Right hindlimb (tissue), 1 donor: Measurements from ENCODE around the gene ANXA6.
A peak's percentile ranks its signal among the peaks of the same experiment; 100 is the strongest.
"Not testable (repeated sequence)": the region's sequence is repeated elsewhere in the genome, so short reads cannot be mapped to it uniquely, and the experiment has no call there.

Experiments used
- DNase-seq: peaks from one replicate; pipeline ENCODE4 v3.0.0-alpha.2; 2018

The ANXA6 gene

DNA sequence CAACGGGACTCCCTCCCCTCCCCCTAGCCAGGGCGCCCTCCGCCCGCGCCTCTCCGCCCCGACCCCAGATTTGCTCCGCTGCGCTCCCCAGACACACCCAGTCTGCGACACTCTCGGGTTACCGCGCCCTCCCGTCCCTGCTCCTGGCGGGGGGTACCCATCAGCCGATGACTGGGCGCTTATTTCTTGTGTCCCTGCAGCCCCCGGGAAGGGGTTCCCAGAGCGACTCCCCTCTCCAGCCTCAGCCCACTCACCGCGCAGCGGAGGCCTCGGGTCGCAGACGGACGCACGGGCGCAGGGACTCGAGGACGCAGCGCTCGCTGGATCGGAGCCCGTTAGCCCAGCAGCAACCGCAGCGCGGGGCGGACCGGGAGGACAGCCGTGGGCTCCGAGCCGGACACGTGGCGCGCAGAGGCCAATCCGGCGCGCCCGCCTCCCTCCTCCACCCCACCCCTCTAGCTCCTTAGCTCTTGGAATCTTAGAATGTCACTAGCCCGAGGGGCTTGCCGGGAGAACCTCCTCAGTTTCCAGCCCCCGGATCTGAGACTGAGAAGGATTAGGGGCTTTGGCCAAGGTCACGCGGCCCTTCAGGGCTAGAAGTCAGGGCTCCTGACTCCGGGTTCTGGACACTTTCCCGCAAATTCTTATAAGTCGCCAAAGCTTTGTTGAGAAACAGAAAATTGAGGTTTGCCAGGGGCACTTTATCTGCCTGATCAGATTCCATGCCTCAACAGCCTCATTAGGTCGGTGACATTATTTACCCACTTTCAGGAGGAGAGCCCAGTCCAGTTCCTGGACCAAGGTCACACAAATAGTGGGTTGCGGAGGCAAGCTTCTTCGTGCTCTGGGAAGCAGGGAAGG is at the start of gene ANXA6:
ANXA6 (minus strand) TSS at position 354 of the 861 bp plus-strand sequence. CDS start 9,878 bp downstream, outside the sequence.
- peak; percentile 91 for DNase-seq

- no peak for DNase-seq
Measured at GRCh38 chr5:151205411-151205810, 47.8 kb upstream of the ANXA6 start.

- no peak for DNase-seq
Measured at GRCh38 chr5:151204051-151204450, 46.5 kb upstream of the ANXA6 start.

DNA sequence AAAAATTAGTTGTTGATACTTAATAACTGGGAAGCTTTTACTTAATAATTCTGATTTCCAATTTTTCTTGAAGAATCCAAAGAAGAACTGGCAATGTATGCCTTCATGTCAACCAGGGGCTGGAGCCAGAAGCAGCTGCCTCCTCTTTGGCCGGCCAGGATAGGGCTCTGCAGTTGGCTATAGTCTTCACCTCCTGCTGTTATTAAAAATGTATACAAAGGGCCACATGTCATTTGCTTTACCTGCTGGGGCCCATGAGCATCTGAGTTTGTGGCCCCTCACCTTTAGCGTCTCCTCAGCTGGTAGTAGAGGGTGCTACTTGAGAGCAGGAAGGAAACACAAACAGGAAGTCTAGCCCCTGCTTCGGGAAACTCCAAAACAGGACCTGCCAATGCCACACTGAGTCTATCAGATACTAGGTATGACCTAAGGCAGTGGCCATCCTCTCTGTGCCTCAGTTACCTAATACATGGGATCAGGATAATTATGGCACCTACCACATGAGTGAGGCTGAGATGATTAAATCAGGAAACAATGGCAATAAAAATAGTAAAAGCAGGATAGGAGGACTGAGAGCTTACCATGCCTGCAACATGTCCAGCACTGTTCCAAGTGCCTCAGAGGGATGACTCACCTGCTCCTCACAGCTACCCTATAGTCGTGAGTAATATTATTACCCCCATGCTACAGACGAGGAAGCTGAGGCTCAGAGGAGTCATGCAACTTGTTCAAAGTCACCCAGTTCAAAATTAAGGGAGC is 45.0 kb upstream of the ANXA6 start:
- no peak for DNase-seq

DNA sequence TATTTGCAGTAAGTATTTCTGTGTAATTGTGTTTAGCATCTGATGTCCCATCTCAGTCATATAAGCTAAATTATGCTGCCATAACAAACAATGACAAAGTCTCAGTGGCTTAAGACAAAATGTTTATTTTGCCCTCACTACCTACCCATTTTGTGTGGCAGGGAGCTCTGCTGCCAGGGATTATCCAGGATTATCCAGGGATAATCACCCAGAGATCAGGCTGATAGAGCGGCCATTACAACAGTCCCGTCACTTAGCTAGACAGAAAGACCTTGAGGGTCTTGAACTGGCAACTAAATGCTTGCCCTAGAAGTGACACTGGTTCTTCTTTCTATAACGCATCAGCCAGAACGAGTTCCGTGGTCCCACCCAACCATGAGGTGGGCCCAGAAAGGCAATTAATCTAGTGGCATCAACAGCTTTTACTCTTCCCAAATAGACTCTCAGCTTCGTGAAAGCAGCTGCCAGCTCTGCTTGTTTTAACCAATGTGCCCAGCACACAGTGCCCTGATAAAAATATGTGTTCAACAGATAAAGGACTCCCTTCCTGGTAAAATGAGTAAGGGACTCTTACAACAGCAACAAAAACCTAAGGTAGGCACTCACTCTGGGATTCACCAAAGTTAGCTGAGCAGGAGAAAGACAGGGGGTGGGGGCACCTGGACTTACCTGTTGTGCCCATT is 43.5 kb upstream of the ANXA6 start:
- no peak for DNase-seq

GRCh38 chr5:151199581-151200185 is 42.1 kb upstream of the ANXA6 start:
- DNase-seq = no peak

DNA sequence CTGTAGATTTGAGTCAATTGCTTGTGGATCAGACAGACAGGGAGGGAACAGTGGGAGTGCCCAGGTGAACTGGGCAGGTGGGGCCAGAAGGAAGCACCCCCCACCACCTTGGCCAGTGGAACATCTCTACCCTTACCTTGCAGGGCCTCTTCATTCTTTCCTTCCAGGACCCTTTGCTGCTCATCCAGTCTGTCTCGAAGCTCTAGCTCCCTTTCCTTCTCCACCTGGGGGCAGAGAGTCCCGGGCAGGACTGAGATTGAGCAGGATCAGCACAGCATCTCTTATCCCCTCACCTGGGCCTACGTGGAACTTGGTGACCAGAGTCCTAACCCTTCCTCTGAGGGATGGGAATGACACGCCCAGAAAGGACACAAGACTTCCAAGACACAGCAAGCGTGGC is 41.3 kb upstream of the ANXA6 start:
- no peak for DNase-seq

DNA sequence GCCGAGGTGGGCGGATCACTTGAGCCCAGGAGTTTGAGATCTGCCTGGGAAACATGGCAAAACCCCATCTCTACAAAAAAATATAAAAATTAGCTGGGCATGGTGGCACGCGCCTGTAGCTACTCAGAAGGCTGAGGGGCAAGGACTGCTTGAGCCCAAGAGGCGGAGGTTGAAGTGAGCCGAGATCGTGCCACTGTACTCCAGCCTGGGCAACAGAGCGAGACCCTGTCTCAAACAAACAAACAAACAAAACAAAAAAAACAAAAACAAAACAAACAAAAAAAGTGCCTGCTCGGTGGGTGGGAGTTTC is 39.7 kb upstream of the ANXA6 start:
- DNase-seq = not testable (repeated sequence)

DNA sequence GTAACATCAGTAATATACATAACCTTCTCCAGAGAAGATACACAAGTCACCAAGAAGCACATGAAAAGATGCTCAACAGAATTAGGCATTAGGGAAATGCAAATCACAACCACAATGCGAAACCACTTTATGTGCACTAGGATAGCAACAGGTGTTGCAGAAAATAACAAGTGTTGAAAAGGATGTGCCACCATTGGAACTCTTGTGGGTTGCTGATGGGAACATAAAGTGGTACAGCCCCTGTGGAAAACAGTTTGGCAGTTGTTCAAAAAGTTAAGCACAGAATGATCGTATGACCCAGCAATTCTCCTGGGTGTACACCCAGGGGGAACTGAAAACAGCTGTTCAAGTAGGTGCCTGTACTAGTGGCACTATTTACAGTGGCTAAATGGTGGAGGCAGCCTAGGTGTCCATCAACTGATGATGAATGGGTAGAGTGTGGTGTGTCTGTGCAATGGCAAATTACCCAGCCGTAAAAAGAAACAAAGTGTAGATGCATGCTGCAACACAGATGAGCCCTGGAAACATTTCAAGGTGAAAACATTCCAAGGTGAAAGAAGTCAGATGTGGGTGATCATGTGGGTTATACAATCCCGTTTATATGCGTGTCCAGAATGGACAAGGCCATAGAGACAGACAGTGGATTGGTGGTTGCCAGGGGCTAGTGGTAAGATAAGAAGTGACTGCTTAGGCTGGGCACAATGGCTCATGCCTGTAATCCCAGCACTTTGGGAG is 39.1 kb upstream of the ANXA6 start:
- no peak for DNase-seq

DNA sequence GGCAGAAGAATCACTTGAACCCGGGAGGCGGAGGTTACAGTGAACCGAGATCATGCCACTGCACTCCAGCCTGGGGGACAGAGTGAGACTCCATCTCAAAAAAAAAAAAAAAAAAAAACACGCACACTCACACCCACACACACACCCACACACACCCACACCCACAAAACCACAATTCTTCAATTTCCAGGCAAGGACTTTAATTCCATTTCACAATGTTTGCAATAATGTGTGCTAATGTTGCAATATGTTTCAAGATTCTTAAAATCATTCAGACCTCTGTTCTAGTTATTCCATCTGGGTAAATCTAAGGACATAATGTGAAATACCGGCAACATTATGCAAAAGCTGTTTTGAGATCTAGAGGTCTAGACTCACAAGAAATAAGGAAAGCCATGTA is 38.0 kb upstream of the ANXA6 start:
- DNase-seq = no peak

DNA sequence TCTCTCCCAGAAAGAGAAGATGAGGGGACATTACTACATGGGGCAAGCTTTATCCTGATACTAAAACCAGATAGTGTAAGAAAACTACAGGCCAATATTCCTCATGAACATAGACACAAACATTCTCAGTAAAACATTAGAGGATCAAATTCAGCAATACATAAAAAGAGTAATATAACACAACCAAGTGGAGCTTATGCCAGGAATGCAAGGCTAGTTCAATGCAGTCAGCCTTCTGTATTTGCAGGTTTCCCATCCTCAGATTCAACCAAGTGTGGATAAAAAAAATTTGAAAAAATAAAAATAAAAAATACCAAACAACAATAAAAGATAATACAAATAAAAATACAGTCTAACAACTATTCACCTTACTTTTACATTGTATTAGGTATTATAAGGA is 35.0 kb upstream of the ANXA6 start:
- no peak for DNase-seq

DNA sequence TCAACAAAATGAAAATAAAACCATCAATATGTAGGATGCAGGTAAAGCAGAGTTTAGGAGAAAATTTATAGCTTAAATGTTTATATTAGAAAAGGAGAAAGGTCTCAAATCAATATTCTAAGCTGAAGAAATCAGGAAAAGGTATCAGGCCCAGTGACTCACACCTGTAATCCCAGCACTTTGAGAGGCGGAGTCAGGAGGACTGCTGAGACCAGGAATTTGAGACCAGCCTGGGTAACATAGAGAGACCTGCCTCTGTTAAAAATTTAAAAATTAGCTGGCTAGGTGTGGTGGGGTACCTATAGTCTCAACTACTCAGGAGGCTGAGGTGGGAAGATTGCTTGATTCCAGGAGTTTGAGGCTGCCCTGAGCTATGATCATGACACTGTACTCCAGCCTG is 34.1 kb upstream of the ANXA6 start:
- no peak for DNase-seq

- DNase-seq = no peak
Measured at GRCh38 chr5:151189151-151189550, 31.6 kb upstream of the ANXA6 start.

DNA sequence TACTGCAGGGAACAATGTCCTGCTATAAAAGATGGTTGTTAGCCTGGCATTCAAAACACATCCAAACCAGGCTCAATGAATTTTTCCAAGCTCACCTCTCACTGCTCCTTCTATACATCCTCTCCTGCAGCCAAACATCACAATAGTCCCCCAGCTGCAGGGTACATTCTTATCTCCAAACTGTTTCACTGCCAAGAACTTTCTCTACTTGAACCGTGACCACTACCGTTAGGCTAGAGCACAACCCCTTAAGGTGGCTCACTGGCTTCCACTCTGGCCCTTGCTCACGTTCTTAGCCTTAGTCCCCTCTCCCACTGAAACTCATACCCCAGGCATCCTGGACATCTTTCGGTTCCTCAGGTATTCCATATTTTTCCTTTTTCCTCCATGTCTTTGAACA is 29.0 kb upstream of the ANXA6 start:
- DNase-seq = no peak

DNA sequence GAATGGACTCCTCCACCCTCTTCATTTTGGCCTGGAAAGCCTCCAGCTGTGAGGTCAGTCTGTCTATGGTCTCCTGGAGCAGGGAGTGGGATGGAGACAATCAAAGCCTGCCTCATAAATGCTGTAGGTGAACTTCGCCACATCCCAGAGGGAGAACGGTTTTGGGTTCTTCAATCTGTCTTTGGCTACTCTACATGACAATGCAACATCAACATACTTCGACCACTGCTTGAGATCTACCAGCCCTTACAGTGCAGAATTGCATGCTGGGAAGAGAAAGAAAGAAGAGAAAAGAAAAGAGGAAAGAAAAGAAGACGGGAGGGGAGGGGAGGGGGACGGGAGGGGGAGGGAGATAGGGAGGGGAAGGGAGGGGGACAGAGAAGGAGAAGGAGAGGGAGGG is 28.5 kb upstream of the ANXA6 start:
- no peak for DNase-seq

DNA sequence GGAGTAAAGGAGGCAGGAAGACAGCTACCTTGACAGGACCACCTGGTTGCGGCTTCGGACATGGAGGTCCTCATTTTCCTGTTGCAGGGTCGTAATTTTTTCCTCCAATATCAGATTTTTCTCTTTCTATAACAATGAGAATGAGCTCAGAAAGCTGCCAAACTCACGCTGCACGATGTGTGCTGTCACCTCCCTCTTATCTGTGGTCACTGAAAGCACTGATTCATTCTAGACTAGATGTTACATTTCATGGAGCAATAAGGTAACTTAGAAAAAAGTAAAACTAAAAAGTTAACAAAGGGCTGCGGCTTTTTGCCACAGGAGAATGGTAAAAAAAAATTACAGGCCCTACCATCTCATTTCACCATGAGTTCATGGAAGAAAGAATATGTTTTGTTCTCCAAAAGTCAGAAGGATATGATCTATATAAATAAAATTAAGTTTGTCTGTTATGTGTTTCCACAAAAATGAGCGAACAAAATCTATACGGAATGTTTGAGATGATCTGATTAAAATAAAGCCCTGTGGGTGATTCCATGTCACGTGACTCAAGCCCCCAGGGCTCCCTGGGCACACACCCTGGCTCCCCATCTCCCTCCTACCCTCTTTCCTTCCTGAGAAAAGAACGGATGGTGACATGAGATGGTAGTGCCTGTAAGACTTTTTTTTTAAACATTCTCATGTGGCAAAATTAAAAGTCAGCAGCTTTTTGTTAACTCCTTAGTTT is 26.9 kb upstream of the ANXA6 start:
- DNase-seq = no peak

GRCh38 chr5:151183456-151184245 is 26.1 kb upstream of the ANXA6 start:
- peak; percentile 65 for DNase-seq

DNA sequence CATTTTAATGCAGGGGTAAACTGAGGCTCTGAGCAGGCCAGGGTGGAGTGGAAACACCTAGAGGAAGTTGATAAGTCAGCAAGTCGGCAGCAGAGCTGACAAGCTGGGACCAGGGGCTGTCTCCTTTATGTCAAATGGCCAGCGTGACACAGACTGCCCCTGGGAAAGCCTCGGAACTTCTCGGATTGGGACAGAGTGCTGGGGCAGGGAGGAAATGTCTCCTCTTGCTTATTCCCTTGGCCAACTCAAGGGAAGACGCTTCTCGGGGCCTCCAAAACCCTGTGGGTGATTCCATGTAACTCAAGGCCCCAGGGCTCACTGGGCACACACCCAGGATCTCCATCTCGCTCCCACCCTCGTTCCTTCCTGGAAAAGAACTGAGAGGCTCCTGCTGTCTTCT is 25.4 kb upstream of the ANXA6 start:
- no peak for DNase-seq

DNA sequence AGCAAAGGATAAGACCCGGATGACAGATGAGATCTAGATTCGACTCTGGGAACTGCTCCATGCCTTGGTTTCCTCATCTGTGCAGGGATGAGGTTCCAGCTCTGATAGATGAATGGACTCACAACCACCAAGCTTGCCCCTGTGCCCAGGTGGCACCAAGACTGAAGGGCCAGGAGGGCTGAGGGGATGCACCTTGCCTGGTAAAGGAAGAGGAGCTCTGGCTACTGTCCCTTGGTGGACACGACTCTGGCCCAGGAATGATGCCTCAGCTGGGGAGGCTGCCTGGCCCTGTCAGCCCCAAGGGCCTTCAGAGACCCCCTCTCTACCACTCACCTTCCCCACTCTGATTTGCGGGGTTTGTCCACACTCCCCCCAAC is 24.9 kb upstream of the ANXA6 start:
- DNase-seq = no peak

GRCh38 chr5:151181818-151182523 is 24.4 kb upstream of the ANXA6 start:
- DNase-seq = no peak
